H4 (cell line): ENCODE data around the gene CYTH1. TPM values are rescaled to one million over a fixed set of nuclear protein-coding genes. Genes with fewer than 3 reads are reported as not detected.

Source experiments
- DNase-seq: peaks from one replicate; pipeline ENCODE4 v3.0.0-alpha.2; 2015; ENCODE audit warnings: low spot score
- total RNA-seq: library from RNA; depleted of rRNA; stranded (reverse); fragments of >200 nt; shearing (Covaris generic); gene quantifications from 2 replicates; pipeline ENCODE4 v1.2.3, GENCODE V29; 2014

The CYTH1 gene
- total RNA-seq, 1 experiment from 2014 or later: 9.7 TPM

- DNase-seq: no peak
Observed at GRCh38 chr17:78716292-78716691, 65.8 kb downstream of the CYTH1 start.

GRCh38 chr17:78715876-78716275 lies 66.2 kb downstream of the CYTH1 start:
- DNase-seq: no peak

- no peak for DNase-seq
Observed at GRCh38 chr17:78715000-78715771, 66.9 kb downstream of the CYTH1 start.

- no peak for DNase-seq
Observed at GRCh38 chr17:78714534-78714933, 67.5 kb downstream of the CYTH1 start.

- no peak for DNase-seq
Observed at GRCh38 chr17:78712043-78712442, 70.0 kb downstream of the CYTH1 start.

- DNase-seq: no peak
Observed at GRCh38 chr17:78710607-78711006, 71.5 kb downstream of the CYTH1 start.

GRCh38 chr17:78709751-78710181 lies 72.3 kb downstream of the CYTH1 start:
- no peak for DNase-seq

- no peak for DNase-seq
Observed at GRCh38 chr17:78709119-78709681, 72.9 kb downstream of the CYTH1 start.

- DNase-seq: peak; percentile 74
Observed at GRCh38 chr17:78708510-78708973, 73.5 kb downstream of the CYTH1 start.

- DNase-seq: no peak
Observed at GRCh38 chr17:78707923-78708322, 74.2 kb downstream of the CYTH1 start.

- DNase-seq: no peak
Observed at GRCh38 chr17:78707016-78707415, 75.1 kb downstream of the CYTH1 start.

GRCh38 chr17:78706271-78706915 lies 75.7 kb downstream of the CYTH1 start:
- DNase-seq: no peak

GRCh38 chr17:78705071-78705470 lies 77.0 kb downstream of the CYTH1 start:
- DNase-seq: no peak

GRCh38 chr17:78704594-78704993 lies 77.5 kb downstream of the CYTH1 start:
- no peak for DNase-seq

- DNase-seq: no peak
Observed at GRCh38 chr17:78697554-78698343, 84.3 kb downstream of the CYTH1 start.

- no peak for DNase-seq
Observed at GRCh38 chr17:78697122-78697521, 85.0 kb downstream of the CYTH1 start.

GRCh38 chr17:78696016-78696982 lies 85.8 kb downstream of the CYTH1 start:
- no peak for DNase-seq

GRCh38 chr17:78694805-78695531 lies 87.1 kb downstream of the CYTH1 start:
- DNase-seq: no peak

GRCh38 chr17:78693346-78694083 lies 88.6 kb downstream of the CYTH1 start:
- DNase-seq: no peak
